Measurements from ENCODE around the gene COL6A2. TPM values are rescaled to one million over a fixed set of nuclear protein-coding genes. Genes with fewer than 3 reads are reported as not detected.

The COL6A2 gene
- total and polyA plus RNA-seq, 2 of the 4 experiments (the other 2 are of a cell fraction), result 208 to 1,065 TPM

DNA sequence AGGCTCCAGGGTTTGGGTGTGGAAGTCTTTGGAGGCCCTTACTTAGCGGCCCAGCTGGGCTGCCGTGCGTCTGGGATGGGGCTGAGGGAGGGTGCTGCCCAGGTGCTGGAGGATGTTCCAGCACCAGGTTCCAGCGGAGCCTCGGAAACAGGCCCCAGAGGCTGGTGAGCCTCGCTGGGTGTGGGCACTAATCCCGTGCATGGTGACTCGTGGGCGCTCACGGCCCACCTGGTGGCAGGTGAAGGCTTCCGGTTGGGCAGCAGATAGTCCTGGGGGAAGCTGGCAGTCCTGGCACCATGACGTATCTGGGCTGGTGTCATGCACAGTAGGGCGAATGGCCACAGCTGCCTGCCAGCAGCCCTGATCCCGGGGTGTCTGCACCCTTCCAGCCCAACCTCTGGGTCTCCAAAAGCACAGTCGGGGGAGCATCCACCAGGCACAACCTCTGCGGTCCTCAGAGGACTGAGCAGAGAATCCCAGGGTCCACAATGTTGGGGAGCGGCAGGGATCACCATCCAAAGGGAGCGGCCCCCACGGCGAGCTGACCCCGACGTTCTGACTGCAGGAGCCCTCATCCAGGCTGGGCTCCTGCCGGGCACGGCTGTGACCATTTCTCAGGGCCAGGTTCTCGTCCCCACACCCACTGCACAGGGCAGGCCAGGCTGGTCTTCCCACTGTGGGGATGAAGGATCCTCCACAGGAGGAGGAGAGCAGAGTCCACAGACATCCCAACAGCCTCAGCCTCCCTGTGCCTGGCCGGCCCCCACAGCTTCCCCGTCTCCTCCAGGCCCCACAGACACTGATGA is 32.1 kb downstream of the COL6A2 start:
- POLR2A ChIA-PET (ENCODE audit: unreplicated experiment), result no interaction called here
- Histone ChIP-seq H2BK5ac (ENCODE audit: low read depth, low read length, poor library complexity, severe bottlenecking) (no peak overlapping the region), H2BK20ac (ENCODE audit: low read depth, low read length) (no peak overlapping the region), H4K20me1 (ENCODE audit: insufficient read depth, low read length) (peaks cover 96% of the 10 kb centered on the region), H3K9ac (ENCODE audit: low read depth, low read length) (no peak overlapping the region), H3K36me3 (ENCODE audit: control insufficient read depth, insufficient read depth, low read length) (peaks cover 69% of the 10 kb centered on the region), H3K9me3 (ENCODE audit: control insufficient read depth, insufficient read depth, low read length) (no peaks in the 10 kb centered on the region), H3K27ac (ENCODE audit: insufficient read depth, low read length) (no peak overlapping the region), H2BK15ac (ENCODE audit: low read depth, low read length) (no peak overlapping the region), H3K56ac (ENCODE audit: extremely low read depth, insufficient read depth, low read length) (no peak overlapping the region), H4K91ac (ENCODE audit: insufficient read depth, low read depth, low read length) (no peak overlapping the region), H4K8ac (ENCODE audit: low read depth in 2 of 2, low read length in 2 of 2) (no peak overlapping the region), H3K4me1 (ENCODE audit: control insufficient read depth, insufficient read depth, low read length) (no peaks in the 10 kb centered on the region), H2AK5ac (ENCODE audit: low read depth, low read length) (no peak overlapping the region), H2AFZ (replicated peaks; ENCODE audit: low read length, poor library complexity) (peak overlapping the region; percentile 13), H3K4me2 (ENCODE audit: low read depth, low read length) (no peak overlapping the region), H2AK9ac (replicated peaks; ENCODE audit: low read depth, low read length, poor library complexity) (peak overlapping the region; percentile 77), H3K23ac (ENCODE audit: low read depth, low read length) (no peak overlapping the region), H3K9me1 (ENCODE audit: insufficient read depth, low read length) (peaks cover 6% of the 10 kb centered on the region; the same call in 1 of the 2 replicates), H3K18ac (ENCODE audit: low read depth, low read length) (no peak overlapping the region), H3K4me3 (ENCODE audit: insufficient read depth, low read depth, low read length) (no peak overlapping the region), H2BK120ac (ENCODE audit: low read depth, low read length) (no peak overlapping the region), H3K14ac (replicated peaks; ENCODE audit: low read depth, low read length) (no peak overlapping the region), H4K5ac (ENCODE audit: low read depth, low read length) (no peak overlapping the region), H3K79me1 (ENCODE audit: low read depth in 1 of 2, low read length in 2 of 2) (peaks cover 0 to 47% of the 10 kb centered on the region in 2 experiments; a peak in 3 of 4 replicates), H3K4ac (ENCODE audit: low read depth, low read length) (no peak overlapping the region), H3K27me3 (ENCODE audit: control insufficient read depth, insufficient read depth, low read length) (no peaks in the 10 kb centered on the region)
- TF ChIP-seq MAZ (IDR thresholded peaks at IDR 0.05; ENCODE audit: borderline replicate concordance, low read depth, low read length) (no peak), NFE2L2 (IDR thresholded peaks at IDR 0.05; ENCODE audit: low read depth, low read length) (no peak), RFX5 (IDR thresholded peaks at IDR 0.05; ENCODE audit: low read depth, low read length) (no peak), CHD1 (IDR thresholded peaks at IDR 0.05; ENCODE audit: low read depth, low read length) (no peak), ELK1 (IDR thresholded peaks at IDR 0.05; ENCODE audit: borderline replicate concordance, low read depth, low read length) (no peak), RAD21 (IDR thresholded peaks at IDR 0.05; ENCODE audit: low read length) (no peak), CEBPB (IDR thresholded peaks at IDR 0.05; ENCODE audit: low read depth, low read length) (no peak), POLR2A (IDR thresholded peaks at IDR 0.05; ENCODE audit: low read depth, low read length) (no peak), SMC3 (IDR thresholded peaks at IDR 0.05; ENCODE audit: low read depth, low read length) (no peak)
- WGBS, 2 experiments (ENCODE audit: extremely low coverage in 2 of 2, insufficient read length in 1 of 2), result 94% methylated on average over 12 of the region's 27 CpGs; no CpG with 5 or more reads in 1 of the 2 experiments
- no peak for ATAC-seq (ENCODE audit: low read depth)
- in situ Hi-C loops (cut with MboI; ENCODE audit: low sequenced_read_pairs), result no loop called here
- dilution Hi-C loops (cut with HindIII; ENCODE audit: low sequenced_read_pairs, unreplicated experiment), result no loop called here
- BruUV-seq (replicated peaks), result no TSS peak
- CTCF ChIA-PET, result no interaction called here
- intact Hi-C loops (cut with micrococcal nuclease), result no loop called here
- no peak for DNase-seq
